Stomach (tissue), 4 donors: ENCODE data around the gene DRG2.

ENCODE experiments used
- CTCF ChIP-seq, 7 experiments: fragments of 450-650 bp in 4 of 7; fragments of 200-600 bp in 3 of 7; sonication (generic) in 3 of 7; IDR thresholded peaks; one replicate each; pipeline ENCODE4 v1.5.1; 2016 to 2019; ENCODE audit warnings: antibody characterized with exemption in 7 of 7, control low read depth in 2 of 7, mild to moderate bottlenecking in 1 of 7
- EP300 ChIP-seq: sonication (generic); formaldehyde crosslinking; IDR thresholded peaks from one replicate; pipeline ENCODE4 v1.6.1; 2017; ENCODE audit warnings: antibody characterized with exemption
- POLR2A ChIP-seq, 4 donors: fragments of 450-650 bp; IDR thresholded peaks; one replicate each; pipeline ENCODE4 v1.6.1; 2016; ENCODE audit warnings: antibody characterized with exemption in 4 of 4, control low read depth in 2 of 4, mild to moderate bottlenecking in 1 of 4, moderate library complexity in 1 of 4
- POLR2AphosphoS5 ChIP-seq, 3 donors: sonication (generic); formaldehyde crosslinking; IDR thresholded peaks; one replicate each; pipeline ENCODE4 v1.6.1; 2016; ENCODE audit warnings: antibody characterized with exemption in 3 of 3

GRCh38 chr17:18115517-18115916, 27.8 kb downstream of the DRG2 start:
- TF ChIP-seq CTCF (IDR thresholded peaks at IDR 0.05) = no peak
- no peak for TF ChIP-seq POLR2A (IDR thresholded peaks at IDR 0.05)
- no peak for TF ChIP-seq POLR2AphosphoS5 (IDR thresholded peaks at IDR 0.05)
- no peak for TF ChIP-seq EP300
